GM12878 (cell line): ENCODE measurements around the gene DUSP15.
A peak's percentile ranks its signal among the peaks of the same experiment; 100 is the strongest.

Experiments
- BRCA1 ChIP-seq: IDR thresholded peaks from 2 replicates; pipeline ENCODE4 v1.6.1; 2011; ENCODE audit warnings: low read depth, low read length, improper control_type of control experiment
- CTCF ChIP-seq, 3 experiments: IDR thresholded peaks in 2 of 3; conservative IDR thresholded peaks in 1 of 3; 2 replicates each; pipeline ENCODE4 v1.5.1; 2011; ENCODE audit warnings: low read depth in 3 of 3, low read length in 3 of 3, mild to moderate bottlenecking in 3 of 3, control low read depth in 2 of 3, moderate library complexity in 2 of 3, inconsistent platforms in 1 of 3, mixed read lengths in 1 of 3; ENCODE audit not compliant: control insufficient read depth in 2 of 3, insufficient read depth in 1 of 3; ENCODE audit errors: extremely low read depth in 1 of 3
- ETV6 ChIP-seq, 2 experiments: fragments of 450-650 bp in 1 of 2; IDR thresholded peaks in 1 of 2; conservative IDR thresholded peaks in 1 of 2; 2 replicates each; pipeline ENCODE4 v1.6.1; 2014; ENCODE audit warnings: antibody characterized with exemption in 1 of 2, borderline replicate concordance in 1 of 2, low read depth in 1 of 2, mild to moderate bottlenecking in 1 of 2, moderate library complexity in 1 of 2
- NR2C2 ChIP-seq: IDR thresholded peaks from 2 replicates; pipeline ENCODE4 v1.6.1; 2011; ENCODE audit warnings: borderline replicate concordance, low read depth; ENCODE audit not compliant: control insufficient read depth, insufficient read length
- TF ChIP-seq, protein P1 (sequence below): IDR thresholded peaks from 2 replicates; pipeline ENCODE4 v1.6.1; 2011; ENCODE audit warnings: low read depth, low read length, improper control_type of control experiment, borderline replicate concordance
- TF ChIP-seq, protein P2 (sequence below): IDR thresholded peaks from 2 replicates; pipeline ENCODE4 v1.6.1; 2012; ENCODE audit warnings: mild to moderate bottlenecking, low read depth, low read length

DNA sequence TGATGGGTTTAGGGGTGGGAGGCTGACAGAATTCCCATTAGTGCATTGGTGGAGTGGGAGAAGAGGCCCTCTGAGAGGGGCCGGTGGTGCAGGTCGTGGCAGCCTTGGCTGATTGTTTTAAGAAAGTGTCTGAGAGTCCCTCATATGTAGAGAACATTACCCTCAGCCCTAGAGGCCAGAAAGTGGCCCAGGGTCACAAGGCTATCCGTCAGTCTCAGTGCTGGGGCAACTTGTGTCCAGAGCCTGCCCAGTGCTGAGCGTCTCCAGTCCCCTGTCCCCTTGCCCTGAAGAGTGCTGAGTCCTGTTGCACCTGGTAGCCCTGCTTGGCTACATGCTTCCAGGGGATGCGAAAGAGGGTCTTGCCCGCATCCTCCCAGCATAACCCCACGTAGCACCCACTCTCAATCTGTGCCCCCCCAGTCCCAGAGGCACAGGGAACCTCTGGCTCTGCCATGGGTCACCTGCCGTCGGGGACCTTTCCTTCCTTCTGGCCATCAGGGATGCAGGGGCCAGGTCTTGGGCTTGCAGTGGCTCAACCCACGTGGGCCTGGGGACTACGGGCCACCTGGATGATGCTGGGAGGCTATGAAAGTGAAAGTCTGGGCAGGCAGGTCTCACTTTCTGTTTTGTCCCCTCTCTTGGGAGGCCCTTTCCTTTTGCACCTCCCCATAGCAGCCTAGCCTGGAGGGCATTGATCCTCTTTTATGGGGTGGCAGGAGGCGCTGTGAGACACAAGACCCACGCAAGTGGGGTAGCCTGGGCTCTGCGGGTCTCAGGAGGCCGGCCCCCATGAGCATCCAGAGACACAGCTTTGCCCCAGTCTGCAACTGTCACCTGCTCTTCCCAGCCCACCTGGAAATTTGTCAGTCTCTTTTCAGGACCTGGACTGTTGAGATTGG lies 12.2 kb downstream of the DUSP15 start:
- TF ChIP-seq, protein P1, sequence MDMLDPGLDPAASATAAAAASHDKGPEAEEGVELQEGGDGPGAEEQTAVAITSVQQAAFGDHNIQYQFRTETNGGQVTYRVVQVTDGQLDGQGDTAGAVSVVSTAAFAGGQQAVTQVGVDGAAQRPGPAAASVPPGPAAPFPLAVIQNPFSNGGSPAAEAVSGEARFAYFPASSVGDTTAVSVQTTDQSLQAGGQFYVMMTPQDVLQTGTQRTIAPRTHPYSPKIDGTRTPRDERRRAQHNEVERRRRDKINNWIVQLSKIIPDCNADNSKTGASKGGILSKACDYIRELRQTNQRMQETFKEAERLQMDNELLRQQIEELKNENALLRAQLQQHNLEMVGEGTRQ = no peak; the same call in 1 of the 2 replicates
- TF ChIP-seq CTCF (IDR thresholded peaks at IDR 0.05 in 2 of 3, conservative IDR thresholded peaks at IDR 0.05 in 1 of 3; ENCODE audit: control insufficient read depth in 2 of 3, extremely low read depth in 1 of 3, insufficient read depth in 1 of 3, low read depth in 3 of 3, low read length in 3 of 3) (peak in 2 of 3 experiments; percentile 10 to 13; a peak in 1 of 6 replicates), NR2C2 (no peak), ETV6 (conservative IDR thresholded peaks at IDR 0.05 in 1 of 2, IDR thresholded peaks at IDR 0.05 in 1 of 2; ENCODE audit: borderline replicate concordance in 1 of 2, low read depth in 1 of 2) (no peak), BRCA1 (no peak)
- TF ChIP-seq, protein P2, sequence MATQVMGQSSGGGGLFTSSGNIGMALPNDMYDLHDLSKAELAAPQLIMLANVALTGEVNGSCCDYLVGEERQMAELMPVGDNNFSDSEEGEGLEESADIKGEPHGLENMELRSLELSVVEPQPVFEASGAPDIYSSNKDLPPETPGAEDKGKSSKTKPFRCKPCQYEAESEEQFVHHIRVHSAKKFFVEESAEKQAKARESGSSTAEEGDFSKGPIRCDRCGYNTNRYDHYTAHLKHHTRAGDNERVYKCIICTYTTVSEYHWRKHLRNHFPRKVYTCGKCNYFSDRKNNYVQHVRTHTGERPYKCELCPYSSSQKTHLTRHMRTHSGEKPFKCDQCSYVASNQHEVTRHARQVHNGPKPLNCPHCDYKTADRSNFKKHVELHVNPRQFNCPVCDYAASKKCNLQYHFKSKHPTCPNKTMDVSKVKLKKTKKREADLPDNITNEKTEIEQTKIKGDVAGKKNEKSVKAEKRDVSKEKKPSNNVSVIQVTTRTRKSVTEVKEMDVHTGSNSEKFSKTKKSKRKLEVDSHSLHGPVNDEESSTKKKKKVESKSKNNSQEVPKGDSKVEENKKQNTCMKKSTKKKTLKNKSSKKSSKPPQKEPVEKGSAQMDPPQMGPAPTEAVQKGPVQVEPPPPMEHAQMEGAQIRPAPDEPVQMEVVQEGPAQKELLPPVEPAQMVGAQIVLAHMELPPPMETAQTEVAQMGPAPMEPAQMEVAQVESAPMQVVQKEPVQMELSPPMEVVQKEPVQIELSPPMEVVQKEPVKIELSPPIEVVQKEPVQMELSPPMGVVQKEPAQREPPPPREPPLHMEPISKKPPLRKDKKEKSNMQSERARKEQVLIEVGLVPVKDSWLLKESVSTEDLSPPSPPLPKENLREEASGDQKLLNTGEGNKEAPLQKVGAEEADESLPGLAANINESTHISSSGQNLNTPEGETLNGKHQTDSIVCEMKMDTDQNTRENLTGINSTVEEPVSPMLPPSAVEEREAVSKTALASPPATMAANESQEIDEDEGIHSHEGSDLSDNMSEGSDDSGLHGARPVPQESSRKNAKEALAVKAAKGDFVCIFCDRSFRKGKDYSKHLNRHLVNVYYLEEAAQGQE = no peak
